ENCODE data around the gene CAMK2B.

CAMK2B gene

GRCh38 chr7:44324481-44325200 lies 753 bp downstream of the CAMK2B start:
- no peak overlapping the region for H3K4me3 ChIP-seq (ENCODE audit: low read depth, low read length)
- TF ChIP-seq, protein P1, sequence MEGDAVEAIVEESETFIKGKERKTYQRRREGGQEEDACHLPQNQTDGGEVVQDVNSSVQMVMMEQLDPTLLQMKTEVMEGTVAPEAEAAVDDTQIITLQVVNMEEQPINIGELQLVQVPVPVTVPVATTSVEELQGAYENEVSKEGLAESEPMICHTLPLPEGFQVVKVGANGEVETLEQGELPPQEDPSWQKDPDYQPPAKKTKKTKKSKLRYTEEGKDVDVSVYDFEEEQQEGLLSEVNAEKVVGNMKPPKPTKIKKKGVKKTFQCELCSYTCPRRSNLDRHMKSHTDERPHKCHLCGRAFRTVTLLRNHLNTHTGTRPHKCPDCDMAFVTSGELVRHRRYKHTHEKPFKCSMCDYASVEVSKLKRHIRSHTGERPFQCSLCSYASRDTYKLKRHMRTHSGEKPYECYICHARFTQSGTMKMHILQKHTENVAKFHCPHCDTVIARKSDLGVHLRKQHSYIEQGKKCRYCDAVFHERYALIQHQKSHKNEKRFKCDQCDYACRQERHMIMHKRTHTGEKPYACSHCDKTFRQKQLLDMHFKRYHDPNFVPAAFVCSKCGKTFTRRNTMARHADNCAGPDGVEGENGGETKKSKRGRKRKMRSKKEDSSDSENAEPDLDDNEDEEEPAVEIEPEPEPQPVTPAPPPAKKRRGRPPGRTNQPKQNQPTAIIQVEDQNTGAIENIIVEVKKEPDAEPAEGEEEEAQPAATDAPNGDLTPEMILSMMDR (IDR thresholded peaks at IDR 0.05; ENCODE audit: borderline replicate concordance, insufficient read depth, low read depth, low read length): no peak

- TF ChIP-seq, protein P1 (IDR thresholded peaks at IDR 0.05; ENCODE audit: borderline replicate concordance, insufficient read depth, low read depth, low read length): no peak
- H3K4me3 ChIP-seq (ENCODE audit: low read depth, low read length): no peak overlapping the region
These were observed 1.3 kb downstream of the CAMK2B start for GRCh38 chr7:44324204-44324480.

- TF ChIP-seq, protein P1 (IDR thresholded peaks at IDR 0.05; ENCODE audit: borderline replicate concordance, insufficient read depth, low read depth, low read length): no peak
- H3K4me3 ChIP-seq (ENCODE audit: low read depth, low read length): no peak overlapping the region
These were observed 1.8 kb downstream of the CAMK2B start for GRCh38 chr7:44323381-44324203.

DNA sequence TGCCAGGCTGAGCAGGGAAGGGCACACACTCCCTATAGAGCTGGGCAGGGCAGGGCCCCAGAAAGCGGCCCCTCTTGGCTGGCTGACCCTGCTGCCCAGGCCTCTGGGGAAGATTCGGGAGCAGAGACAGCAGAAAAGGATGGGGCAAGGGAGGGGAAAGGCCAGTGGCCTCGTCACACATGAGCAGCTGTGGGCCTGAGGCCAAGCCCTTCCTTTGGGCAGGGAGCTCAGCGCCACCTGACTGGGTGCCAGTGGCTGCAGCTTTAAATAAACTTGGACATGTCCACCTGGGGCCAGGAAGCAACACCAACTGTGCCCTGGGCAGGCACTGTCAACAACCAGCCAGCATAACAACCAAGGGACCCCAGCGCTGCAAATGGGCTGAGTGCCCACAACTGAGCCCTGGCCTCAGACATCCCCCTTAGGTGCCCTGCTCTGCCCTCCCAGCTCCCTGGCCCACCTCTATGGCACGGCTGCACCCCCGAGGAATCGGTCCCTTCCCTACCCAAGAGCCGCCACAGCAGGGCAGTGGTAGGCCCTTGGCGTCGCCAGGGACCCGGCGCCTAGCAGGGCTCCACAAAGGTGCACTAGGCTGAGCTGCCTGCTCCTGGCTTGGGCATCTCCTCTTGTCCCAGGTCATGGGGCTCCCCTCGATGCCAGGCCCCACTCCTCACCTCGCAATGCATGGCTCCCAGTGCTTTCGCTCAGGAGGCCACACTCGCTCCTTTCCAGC lies 2.6 kb downstream of the CAMK2B start:
- TF ChIP-seq, protein P1 (IDR thresholded peaks at IDR 0.05; ENCODE audit: borderline replicate concordance, insufficient read depth, low read depth, low read length): no peak
- no peak overlapping the region for H3K4me3 ChIP-seq (ENCODE audit: low read depth, low read length)

GRCh38 chr7:44321796-44322195 lies 3.6 kb downstream of the CAMK2B start:
- TF ChIP-seq, protein P1 (IDR thresholded peaks at IDR 0.05; ENCODE audit: borderline replicate concordance, insufficient read depth, low read depth, low read length): no peak
- H3K4me3 ChIP-seq (ENCODE audit: low read depth, low read length): no peak overlapping the region

DNA sequence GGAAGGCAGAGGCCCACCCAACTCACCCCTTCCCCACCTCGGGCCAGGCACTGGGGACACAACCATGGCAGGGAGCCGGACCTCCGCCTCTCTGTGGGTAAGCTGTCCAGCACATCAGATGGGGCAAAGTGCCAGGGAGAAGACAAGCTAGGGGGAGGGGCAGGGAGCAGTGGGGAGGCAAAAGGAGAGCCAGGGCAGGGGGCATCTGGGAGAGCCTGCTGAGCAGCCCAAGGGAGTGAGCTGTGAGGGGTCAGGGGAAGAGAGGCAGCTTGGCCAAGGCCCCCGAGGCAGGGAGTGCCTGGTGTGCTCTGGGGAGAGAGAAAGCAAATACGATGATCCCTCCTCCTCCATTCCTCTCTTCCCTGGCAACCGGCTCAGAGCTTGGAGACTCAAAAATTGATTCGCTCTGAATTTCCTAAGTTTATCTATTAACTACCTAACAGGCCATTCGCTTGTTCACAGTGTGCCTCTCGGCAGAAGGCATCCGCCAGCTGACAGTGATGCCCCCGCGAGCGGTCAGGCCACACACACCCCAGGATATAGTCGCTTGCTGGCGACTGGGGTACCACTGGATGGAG lies 4.5 kb downstream of the CAMK2B start:
- TF ChIP-seq, protein P1 (IDR thresholded peaks at IDR 0.05; ENCODE audit: borderline replicate concordance, insufficient read depth, low read depth, low read length): no peak
- no peak overlapping the region for H3K4me3 ChIP-seq (ENCODE audit: low read depth, low read length)

Data from GM12875 (cell line).